Measurements from ENCODE around the gene FRAS1. TPM values are rescaled to one million over a fixed set of nuclear protein-coding genes. Genes with fewer than 3 reads are reported as not detected.

Gene FRAS1
- total and polyA plus RNA-seq, 9 of the 15 experiments (the other 6 are each of a cell fraction or from before 2014, with no cell fraction given): under 0.01 to 0.11 (median 0.04) TPM; not detected in 2

GRCh38 chr4:78137532-78137931, 80.4 kb downstream of the FRAS1 start:
- no peak for DNase-seq (ENCODE audit: extremely low read depth in 1 of 4, low spot score in 3 of 4)
- Histone ChIP-seq H3K4me3 (no peak overlapping the region), H3K4me2 (ENCODE audit: insufficient read depth, low read length) (no peak overlapping the region), H3K9ac (ENCODE audit: insufficient read depth in 1 of 2, low read depth in 2 of 2, low read length in 2 of 2) (no peak overlapping the region), H3K4me1 (replicated peaks in 1 of 2; ENCODE audit: control insufficient read depth in 2 of 2, insufficient read depth in 2 of 2, low read length in 2 of 2) (no peaks in the 10 kb centered on the region), H3K27ac (ENCODE audit: extremely low read depth, low read depth, low read length) (no peak overlapping the region), H3K36me3 (ENCODE audit: control insufficient read depth, insufficient read depth, low read length) (no peaks in the 10 kb centered on the region), H3K9me3 (replicated peaks; ENCODE audit: control insufficient read depth, insufficient read depth, low read depth, low read length) (no peaks in the 10 kb centered on the region), H3K27me3 (ENCODE audit: control insufficient read depth in 2 of 2, insufficient read depth in 2 of 2, low read length in 2 of 2) (no peaks in the 10 kb centered on the region; a peak in 2 of 5 replicates), H3K79me2 (ENCODE audit: control insufficient read depth, insufficient read depth, low read length) (no peaks in the 10 kb centered on the region), H3K9me1 (ENCODE audit: control insufficient read depth, insufficient read depth, low read length) (no peaks in the 10 kb centered on the region), H4K20me1 (replicated peaks; ENCODE audit: control insufficient read depth, insufficient read depth, low read length) (no peaks in the 10 kb centered on the region), H2AFZ (ENCODE audit: low read depth, low read length) (no peak overlapping the region)
- no TSS peak for BruUV-seq (replicated peaks)
- ATAC-seq: no peak
- ChIA-PET CTCF (ENCODE audit: low intra/inter-chr PET ratio) (no interaction called here), POLR2A (interaction anchor here (0.7 kb wide), 1 partner anchor 11 kb away, joined by 3 read pairs; no protein-coding TSS in a partner anchor)
- FAIRE-seq: peak; percentile 23
- TF ChIP-seq RBBP5 (IDR thresholded peaks at IDR 0.05; ENCODE audit: borderline replicate concordance, insufficient read depth, low read length, poor library complexity, severe bottlenecking) (no peak), ARID1B (IDR thresholded peaks at IDR 0.05) (no peak), TBL1XR1 (IDR thresholded peaks at IDR 0.05; ENCODE audit: low read length in 2 of 2) (no peak)
- 0% methylated on average over 1 of the region's 1 CpG for WGBS (ENCODE audit: insufficient coverage, low coverage, missing lambda C conversion rate)
- intact Hi-C loops (cut with micrococcal nuclease): no loop called here
- in situ Hi-C loops (cut with MboI): no loop called here

- ChIA-PET CTCF (ENCODE audit: low intra/inter-chr PET ratio) (no interaction called here), POLR2A (no interaction called here)
- Histone ChIP-seq H4K20me1 (replicated peaks; ENCODE audit: control insufficient read depth, insufficient read depth, low read length) (no peaks in the 10 kb centered on the region), H3K27me3 (ENCODE audit: control insufficient read depth in 2 of 2, insufficient read depth in 2 of 2, low read length in 2 of 2) (no peaks in the 10 kb centered on the region; a peak in 2 of 5 replicates), H3K4me3 (no peak overlapping the region), H3K9me3 (replicated peaks; ENCODE audit: control insufficient read depth, insufficient read depth, low read depth, low read length) (no peaks in the 10 kb centered on the region), H3K9ac (ENCODE audit: insufficient read depth in 1 of 2, low read depth in 2 of 2, low read length in 2 of 2) (no peak overlapping the region), H3K36me3 (ENCODE audit: control insufficient read depth, insufficient read depth, low read length) (no peaks in the 10 kb centered on the region), H3K9me1 (ENCODE audit: control insufficient read depth, insufficient read depth, low read length) (no peaks in the 10 kb centered on the region), H2AFZ (ENCODE audit: low read depth, low read length) (no peak overlapping the region), H3K4me1 (replicated peaks in 1 of 2; ENCODE audit: control insufficient read depth in 2 of 2, insufficient read depth in 2 of 2, low read length in 2 of 2) (no peaks in the 10 kb centered on the region), H3K4me2 (ENCODE audit: insufficient read depth, low read length) (no peak overlapping the region), H3K79me2 (ENCODE audit: control insufficient read depth, insufficient read depth, low read length) (no peaks in the 10 kb centered on the region), H3K27ac (ENCODE audit: extremely low read depth, low read depth, low read length) (no peak overlapping the region)
- intact Hi-C loops (cut with micrococcal nuclease): no loop called here
- DNase-seq (ENCODE audit: extremely low read depth in 1 of 4, low spot score in 3 of 4) (no peak), FAIRE-seq (no peak), ATAC-seq (no peak)
- in situ Hi-C loops (cut with MboI): no loop called here
- 2% methylated on average over 3 of the region's 3 CpGs for WGBS (ENCODE audit: insufficient coverage, low coverage, missing lambda C conversion rate)
- no TSS peak for BruUV-seq (replicated peaks)
- no peak for TF ChIP-seq DLX4 (CRISPR knock-in tag; IDR thresholded peaks at IDR 0.05)
Measured at GRCh38 chr4:78138252-78138651, 81.1 kb downstream of the FRAS1 start.
